ENCODE results near the gene EXD3.
A peak's percentile ranks its signal among the peaks of the same experiment; 100 is the strongest.

DNA sequence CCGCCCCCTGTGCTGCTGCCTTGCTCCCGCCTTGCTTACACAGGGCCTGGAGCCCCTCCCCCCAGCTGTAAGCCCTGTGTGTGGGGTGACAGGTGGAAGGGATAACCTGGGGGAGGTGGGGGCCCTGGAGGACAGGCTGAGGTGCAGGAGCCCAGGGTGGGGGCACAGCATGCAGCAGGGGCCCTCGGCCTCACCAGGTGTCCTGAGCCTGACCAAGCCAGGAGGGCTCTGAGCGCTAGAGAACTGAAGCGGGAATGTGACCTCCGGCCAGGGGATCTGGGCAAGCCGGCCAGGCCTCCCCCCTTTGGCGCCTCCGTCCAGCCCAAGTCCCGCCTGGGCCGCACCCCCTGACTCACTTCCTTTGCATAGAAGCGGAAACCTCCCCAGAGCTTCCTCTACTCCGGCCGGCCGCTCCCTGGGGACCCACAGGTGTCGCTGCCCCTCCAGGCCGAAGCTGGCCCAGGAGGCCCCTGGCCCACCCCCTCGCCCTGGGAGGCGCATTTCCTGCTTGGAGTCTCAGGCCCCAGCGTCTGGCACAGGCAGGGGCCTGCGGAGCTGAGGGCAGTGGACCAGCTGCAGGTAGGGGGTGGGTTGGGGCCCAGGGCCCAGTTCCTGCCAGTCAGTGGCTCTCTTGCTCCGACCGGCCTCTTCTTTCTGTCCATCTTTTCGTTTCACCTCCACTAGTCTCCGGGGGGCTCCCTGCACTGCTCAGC is 145.5 kb downstream of the EXD3 start, which contains the start of gene TOR4A:
- TF ChIP-seq CTCF (IDR thresholded peaks at IDR 0.05) (no peak), POLR2A (IDR thresholded peaks at IDR 0.05) (peak in 1 of 2 donors; percentile 60), EP300 (IDR thresholded peaks at IDR 0.05) (no peak), POLR2AphosphoS5 (IDR thresholded peaks at IDR 0.05) (peak in 3 of 4 donors; percentile 54 to 59 (median 57))

All from sigmoid colon (tissue), 4 donors.